VCaP (cell line): ENCODE measurements around the gene NOL8.

Source experiments
- H3K27ac ChIP-seq: fragments of 450-650 bp; 2 replicates; pipeline ENCODE4 v1.5.1; 2017
- TF ChIP-seq, protein P1 (sequence below): fragments of 450-650 bp; conservative IDR thresholded peaks from 2 replicates; pipeline ENCODE4 v1.5.1; 2017; ENCODE audit warnings: mild to moderate bottlenecking, moderate library complexity

The NOL8 gene

DNA sequence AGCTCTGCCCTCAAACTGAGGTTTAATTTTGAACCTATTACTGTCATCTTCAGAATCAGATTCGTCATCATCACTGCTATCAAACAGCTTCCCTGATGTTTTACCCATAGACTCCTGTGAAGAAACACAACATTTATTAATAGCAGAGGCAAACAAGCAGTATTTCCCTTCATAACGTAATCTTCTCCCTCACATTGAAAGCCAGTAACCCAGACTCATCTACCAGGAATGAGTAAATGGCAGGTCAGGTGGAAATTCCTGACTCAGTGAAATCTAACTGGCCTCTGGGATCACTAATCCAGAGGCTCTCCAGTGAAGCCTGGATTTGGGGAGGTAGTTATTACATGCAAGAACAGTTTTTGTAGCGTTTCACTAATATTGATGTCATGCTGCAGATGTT is 14.6 kb downstream of the NOL8 start:
- TF ChIP-seq, protein P1, sequence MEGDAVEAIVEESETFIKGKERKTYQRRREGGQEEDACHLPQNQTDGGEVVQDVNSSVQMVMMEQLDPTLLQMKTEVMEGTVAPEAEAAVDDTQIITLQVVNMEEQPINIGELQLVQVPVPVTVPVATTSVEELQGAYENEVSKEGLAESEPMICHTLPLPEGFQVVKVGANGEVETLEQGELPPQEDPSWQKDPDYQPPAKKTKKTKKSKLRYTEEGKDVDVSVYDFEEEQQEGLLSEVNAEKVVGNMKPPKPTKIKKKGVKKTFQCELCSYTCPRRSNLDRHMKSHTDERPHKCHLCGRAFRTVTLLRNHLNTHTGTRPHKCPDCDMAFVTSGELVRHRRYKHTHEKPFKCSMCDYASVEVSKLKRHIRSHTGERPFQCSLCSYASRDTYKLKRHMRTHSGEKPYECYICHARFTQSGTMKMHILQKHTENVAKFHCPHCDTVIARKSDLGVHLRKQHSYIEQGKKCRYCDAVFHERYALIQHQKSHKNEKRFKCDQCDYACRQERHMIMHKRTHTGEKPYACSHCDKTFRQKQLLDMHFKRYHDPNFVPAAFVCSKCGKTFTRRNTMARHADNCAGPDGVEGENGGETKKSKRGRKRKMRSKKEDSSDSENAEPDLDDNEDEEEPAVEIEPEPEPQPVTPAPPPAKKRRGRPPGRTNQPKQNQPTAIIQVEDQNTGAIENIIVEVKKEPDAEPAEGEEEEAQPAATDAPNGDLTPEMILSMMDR: no peak
- no peak overlapping the region for H3K27ac ChIP-seq

DNA sequence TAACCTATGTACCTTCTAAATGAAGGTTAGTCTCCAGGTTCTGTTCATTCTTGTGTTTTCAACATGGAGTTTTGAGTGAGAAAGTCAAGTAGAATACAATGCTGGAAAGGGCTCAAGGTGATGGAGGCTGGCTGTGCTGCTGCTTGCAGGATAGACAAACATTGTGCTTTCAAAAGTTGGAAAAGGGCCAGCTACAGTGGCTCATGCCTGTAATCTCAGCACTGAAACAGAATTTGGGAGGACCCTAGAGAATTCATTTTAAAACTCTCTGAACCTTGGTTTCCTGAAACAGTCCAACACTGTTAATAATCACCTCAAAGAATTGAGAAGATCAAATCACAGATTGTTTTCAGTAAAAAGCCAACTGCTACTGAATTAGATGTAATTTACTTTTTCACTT is 16.3 kb downstream of the NOL8 start:
- no peak overlapping the region for H3K27ac ChIP-seq
- TF ChIP-seq, protein P1: no peak

- TF ChIP-seq, protein P1: no peak
- no peak overlapping the region for H3K27ac ChIP-seq
These were observed 24.2 kb downstream of the NOL8 start for GRCh38 chr9:92300936-92301335.

DNA sequence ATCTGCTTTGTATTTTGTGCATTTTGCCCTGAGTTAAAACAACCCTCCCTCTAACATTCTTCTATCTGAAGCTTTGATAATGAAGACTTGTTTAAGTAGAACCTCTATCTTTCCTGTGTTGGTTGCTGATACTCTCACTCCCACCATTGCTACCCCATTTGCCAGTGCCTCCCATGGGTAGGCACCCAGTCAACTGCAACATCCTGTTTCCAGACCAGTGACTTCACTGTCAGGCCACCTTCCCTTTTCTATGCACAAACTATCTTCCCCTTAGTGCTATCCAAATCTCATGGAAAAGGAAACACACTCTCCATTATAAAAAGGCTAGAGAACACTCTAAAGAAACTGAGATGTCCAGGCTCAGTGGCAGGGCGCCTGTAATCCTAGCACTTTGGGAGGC is 26.0 kb downstream of the NOL8 start:
- no peak overlapping the region for H3K27ac ChIP-seq

GRCh38 chr9:92298036-92298435 is 27.1 kb downstream of the NOL8 start:
- TF ChIP-seq, protein P1: no peak
- no peak overlapping the region for H3K27ac ChIP-seq

More for the DNA sequence above, 26.0 kb downstream of the NOL8 start:
- TF ChIP-seq, protein P1: no peak

GRCh38 chr9:92297611-92298010 is 27.5 kb downstream of the NOL8 start:
- H3K27ac ChIP-seq: no peak overlapping the region
- TF ChIP-seq, protein P1: no peak

DNA sequence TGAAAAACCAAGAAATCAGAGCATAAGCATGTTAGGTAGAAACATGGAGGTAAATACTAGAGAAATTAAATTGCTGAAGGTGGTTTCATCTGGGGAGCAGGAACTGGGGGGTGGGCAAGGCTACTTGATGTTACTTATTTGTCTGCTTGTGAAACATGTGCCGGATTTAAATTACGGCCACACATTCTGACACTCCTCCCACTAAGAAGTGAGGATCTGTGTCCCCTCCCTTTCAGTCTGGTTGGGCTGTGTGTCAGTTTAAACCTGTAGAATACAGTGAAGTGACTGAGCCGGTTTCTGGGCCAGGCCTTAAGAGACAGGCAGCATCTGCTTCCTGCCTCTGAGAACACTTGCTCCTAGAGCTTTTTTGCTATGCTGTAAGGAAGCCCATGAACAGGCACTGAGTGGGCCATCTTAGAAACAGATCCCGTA is 29.3 kb downstream of the NOL8 start:
- TF ChIP-seq, protein P1: no peak
- no peak overlapping the region for H3K27ac ChIP-seq
